SK-N-SH (cell line): Measurements from ENCODE around the gene PDE4B. TPM values are rescaled to one million over a fixed set of nuclear protein-coding genes. Genes with fewer than 3 reads are reported as not detected.

Source experiments
- CTCF ChIA-PET: fragments of 300-600, 350-600 bp; formaldehyde crosslinking; extraction: SDS; loops from one replicate; lab custom pipeline; 2021; lab: Yijun Ruan, JAX
- POLR2A ChIA-PET: fragments of 350-600 bp; sonication (Branson Sonifier 250); formaldehyde crosslinking; extraction: SDS; loops from one replicate; lab custom pipeline; 2020; ENCODE audit warnings: antibody characterized with exemption, inconsistent platforms; lab: Yijun Ruan, JAX
- DNase-seq: peaks from one replicate; pipeline ENCODE4 v3.0.0; 2012
- H2AFZ ChIP-seq: fragments of 200-600 bp; sonication (generic); 2 replicates; pipeline ENCODE4 v1.8.1; 2016; ENCODE audit warnings: antibody characterized with exemption, mild to moderate bottlenecking, low read depth
- H3F3A ChIP-seq: fragments of 200-600 bp; sonication (generic); replicated peaks from 2 replicates; pipeline ENCODE3; 2016; ENCODE audit warnings: antibody characterized with exemption, mild to moderate bottlenecking; ENCODE audit not compliant: insufficient read depth
- H3K27ac ChIP-seq, 2 experiments: fragments of 200-500 bp in 1 of 2; fragments of 200-600 bp in 1 of 2; sonication (Bioruptor generic) in 1 of 2; sonication (generic), shearing (Covaris generic) in 1 of 2; 2 replicates each; pipeline versions ENCODE4 v1.5.1 to v1.6.1; 2014 to 2016; ENCODE audit warnings: low read depth in 2 of 2, inconsistent platforms in 1 of 2, low read length in 1 of 2, mild to moderate bottlenecking in 1 of 2, mixed read lengths in 1 of 2
- H3K27me3 ChIP-seq: fragments of 200-600 bp; sonication (generic), shearing (Covaris generic); 2 replicates; pipeline ENCODE4 v1.6.1; 2016; ENCODE audit warnings: mixed run types; ENCODE audit not compliant: insufficient read depth
- H3K36me3 ChIP-seq, 2 experiments: fragments of 200-500 bp in 1 of 2; fragments of 200-600 bp in 1 of 2; sonication (Bioruptor generic) in 1 of 2; sonication (generic) in 1 of 2; replicated peaks in 1 of 2; 2 replicates each; pipeline versions ENCODE3 to v1.5.1; 2014 to 2016; ENCODE audit warnings: low read length in 1 of 2, mild to moderate bottlenecking in 1 of 2; ENCODE audit not compliant: insufficient read depth in 2 of 2, control insufficient read depth in 1 of 2
- H3K4me1 ChIP-seq, 2 experiments: fragments of 200-500 bp in 1 of 2; fragments of 200-600 bp in 1 of 2; sonication (Bioruptor generic) in 1 of 2; sonication (generic), shearing (Covaris generic) in 1 of 2; 2 replicates each; pipeline versions ENCODE4 v1.5.1 to v1.6.1; 2014 to 2016; ENCODE audit warnings: low read depth in 1 of 2, low read length in 1 of 2, mixed run types in 1 of 2; ENCODE audit not compliant: insufficient read depth in 2 of 2, control insufficient read depth in 1 of 2
- H3K4me2 ChIP-seq: fragments of 200-600 bp; sonication (generic), shearing (Covaris generic); 2 replicates; pipeline ENCODE4 v1.6.1; 2017; ENCODE audit warnings: mixed run types
- H3K4me3 ChIP-seq, 2 experiments: fragments of 200-500 bp in 1 of 2; fragments of 200-600 bp in 1 of 2; sonication (Bioruptor generic) in 1 of 2; sonication (generic), shearing (Covaris generic) in 1 of 2; 2 replicates each; pipeline versions ENCODE4 v1.5.1 to v1.8.1; 2014 to 2016; ENCODE audit warnings: low read depth in 2 of 2, inconsistent platforms in 1 of 2, low read length in 1 of 2, mild to moderate bottlenecking in 1 of 2, mixed read lengths in 1 of 2, moderate library complexity in 1 of 2
- H3K79me2 ChIP-seq: fragments of 200-600 bp; sonication (generic); 2 replicates; pipeline ENCODE4 v1.8.1; 2017; ENCODE audit warnings: mild to moderate bottlenecking; ENCODE audit not compliant: insufficient read depth
- H3K9ac ChIP-seq: fragments of 200-600 bp; sonication (generic); 2 replicates; pipeline ENCODE4 v1.6.1; 2017; ENCODE audit warnings: mixed run types
- H3K9me2 ChIP-seq: fragments of 200-600 bp; sonication (generic); 2 replicates; pipeline ENCODE4 v1.6.1; 2017; ENCODE audit warnings: mixed run types
- H3K9me3 ChIP-seq: fragments of 200-600 bp; sonication (generic); 2 replicates; pipeline ENCODE4 v1.6.1; 2017; ENCODE audit warnings: mixed run types, mild to moderate bottlenecking, moderate library complexity
- H4K20me1 ChIP-seq: fragments of 200-600 bp; sonication (generic); 2 replicates; pipeline ENCODE4 v1.6.1; 2017; ENCODE audit warnings: mild to moderate bottlenecking, mixed run types; ENCODE audit not compliant: insufficient read depth
- CHD2 ChIP-seq: fragments of 150-350 bp; IDR thresholded peaks from 2 replicates; pipeline ENCODE4 v1.6.1; 2018; ENCODE audit warnings: low read length; ENCODE audit not compliant: partially characterized antibody
- ELF1 ChIP-seq: IDR thresholded peaks from 2 replicates; pipeline ENCODE4 v1.4.0; 2012
- EP300 ChIP-seq, 2 experiments: IDR thresholded peaks; 2 replicates each; pipeline versions ENCODE4 v1.4.0 to v1.6.1; 2012; ENCODE audit warnings: borderline replicate concordance in 1 of 2, low read depth in 1 of 2, low read length in 1 of 2
- GABPA ChIP-seq: IDR thresholded peaks from 2 replicates; pipeline ENCODE4 v1.4.0; 2012; ENCODE audit warnings: low read depth, mild to moderate bottlenecking
- IRF3 ChIP-seq: fragments of 150-350 bp; IDR thresholded peaks from 2 replicates; pipeline ENCODE4 v1.6.1; 2016; ENCODE audit warnings: mild to moderate bottlenecking, low read depth, low read length
- JUND ChIP-seq: IDR thresholded peaks from 2 replicates; pipeline ENCODE4 v1.4.0; 2012
- MAX ChIP-seq: IDR thresholded peaks from 2 replicates; pipeline ENCODE4 v1.4.0; 2012; ENCODE audit warnings: low read depth
- NFIC ChIP-seq: IDR thresholded peaks from 2 replicates; pipeline ENCODE4 v1.4.0; 2012; ENCODE audit warnings: borderline replicate concordance
- NRF1 ChIP-seq: IDR thresholded peaks from 2 replicates; pipeline ENCODE4 v1.6.1; 2012; ENCODE audit warnings: low read depth, mild to moderate bottlenecking, low read length
- POLR2AphosphoS5 ChIP-seq: IDR thresholded peaks from 2 replicates; pipeline ENCODE4 v1.6.1; 2012; ENCODE audit warnings: low read depth, low read length
- RAD21 ChIP-seq: IDR thresholded peaks from 2 replicates; pipeline ENCODE4 v1.6.1; 2012; ENCODE audit warnings: mild to moderate bottlenecking, low read length
- RCOR1 ChIP-seq: fragments of 150-350 bp; IDR thresholded peaks from 2 replicates; pipeline ENCODE4 v1.6.1; 2017; ENCODE audit warnings: antibody characterized with exemption, low read length
- RFX5 ChIP-seq: IDR thresholded peaks from 2 replicates; pipeline ENCODE4 v1.6.1; 2012; ENCODE audit warnings: mild to moderate bottlenecking, improper control_type of control experiment, low read length
- RXRA ChIP-seq: IDR thresholded peaks from 2 replicates; pipeline ENCODE4 v1.4.0; 2012; ENCODE audit warnings: low read depth, mild to moderate bottlenecking, borderline replicate concordance
- TAF1 ChIP-seq: IDR thresholded peaks from 2 replicates; pipeline ENCODE4 v1.6.1; 2012; ENCODE audit warnings: low read depth, mild to moderate bottlenecking, low read length, moderate library complexity, borderline replicate concordance
- TCF12 ChIP-seq: IDR thresholded peaks from 2 replicates; pipeline ENCODE4 v1.4.0; 2012
- USF1 ChIP-seq: IDR thresholded peaks from 2 replicates; pipeline ENCODE4 v1.4.0; 2012; ENCODE audit warnings: low read depth, borderline replicate concordance
- YY1 ChIP-seq: IDR thresholded peaks from 2 replicates; pipeline ENCODE4 v1.4.0; 2012; ENCODE audit warnings: low read depth, mild to moderate bottlenecking
- ZBTB33 ChIP-seq: IDR thresholded peaks from 2 replicates; pipeline ENCODE4 v1.4.0; 2012; ENCODE audit warnings: low read depth, borderline replicate concordance
- WGBS: methylation state at CpG from one replicate; pipeline ENCODE4 v1.1.6; 2017; ENCODE audit warnings: low lambda C conversion rate; 5-methylcytosine and 5-hydroxymethylcytosine counted together
- polyA plus RNA-seq, 3 experiments: library from polyadenylated mRNA; depleted of rRNA; stranded (reverse); fragments of >200 nt; gene quantifications; 2 replicates each; pipeline ENCODE4 v1.2.3, GENCODE V29; 2012
- TF ChIP-seq, protein P1 (sequence below): fragments of 200-600 bp; sonication (generic); IDR thresholded peaks from 2 replicates; pipeline ENCODE4 v1.6.1; 2017; ENCODE audit warnings: antibody characterized with exemption, mild to moderate bottlenecking, moderate library complexity
- TF ChIP-seq, protein P2 (sequence below): IDR thresholded peaks from 2 replicates; pipeline ENCODE4 v1.6.1; 2012; ENCODE audit warnings: mild to moderate bottlenecking, low read depth, low read length, moderate library complexity
- TF ChIP-seq, protein P3 (sequence below): fragments of 150-350 bp; IDR thresholded peaks from 2 replicates; pipeline ENCODE4 v1.6.1; 2017; ENCODE audit warnings: antibody characterized with exemption, low read length, low read depth, borderline replicate concordance
- TF ChIP-seq, protein P4 (sequence below): IDR thresholded peaks from 2 replicates; pipeline ENCODE4; 2012

Gene PDE4B
- polyA plus RNA-seq, 1 of the 3 experiments (the other 2 are of a cell fraction), result 1.9 TPM

- H3K27ac ChIP-seq, result peak overlapping the region; percentile 63 to 79
- no peaks in the 10 kb centered on the region for H3K27me3 ChIP-seq
- H3K9me3 ChIP-seq, result no peaks in the 10 kb centered on the region
- H3K4me3 ChIP-seq, result no peak overlapping the region
- no peak overlapping the region for H3K4me2 ChIP-seq
- 7% methylated on average over 3 of the region's 3 CpGs for WGBS
- H3K79me2 ChIP-seq, result no peaks in the 10 kb centered on the region
- POLR2A ChIA-PET, result no interaction called here
- no peak for DNase-seq
- H3K9me2 ChIP-seq, result no peaks in the 10 kb centered on the region
- H3F3A ChIP-seq, result no peaks in the 10 kb centered on the region
- no peak overlapping the region; the same call in 1 of the 2 replicates for H3K9ac ChIP-seq
- CTCF ChIA-PET, result interaction anchor here (0.8 to 1.6 kb wide), 2 partner anchors 28 to 34 kb away, joined by 3 to 4 read pairs; no protein-coding TSS in a partner anchor
- H3K36me3 ChIP-seq, result no peaks in the 10 kb centered on the region
- 0 out of 2 replicates have a peak overlapping the region, but pooled peaks have one; percentile 39 for H2AFZ ChIP-seq
- peaks cover 0 to 10% of the 10 kb centered on the region in 2 experiments; a peak in 2 of 4 replicates for H3K4me1 ChIP-seq
- H4K20me1 ChIP-seq, result no peaks in the 10 kb centered on the region
- TF ChIP-seq ELF1 (no peak), NFIC (no peak), RAD21 (no peak), EP300 (IDR thresholded peaks at IDR 0.05; ENCODE audit: borderline replicate concordance in 1 of 2, low read depth in 1 of 2, low read length in 1 of 2) (no peak), RXRA (no peak), TCF12 (peak; percentile 53; the same call in 1 of the 2 replicates), YY1 (no peak), POLR2AphosphoS5 (no peak), TAF1 (no peak), CHD2 (no peak), RFX5 (no peak), MAX (no peak), GABPA (no peak), JUND (peak; percentile 72), IRF3 (no peak), NRF1 (no peak), RCOR1 (no peak), USF1 (no peak), ZBTB33 (no peak)
- TF ChIP-seq, protein P1, sequence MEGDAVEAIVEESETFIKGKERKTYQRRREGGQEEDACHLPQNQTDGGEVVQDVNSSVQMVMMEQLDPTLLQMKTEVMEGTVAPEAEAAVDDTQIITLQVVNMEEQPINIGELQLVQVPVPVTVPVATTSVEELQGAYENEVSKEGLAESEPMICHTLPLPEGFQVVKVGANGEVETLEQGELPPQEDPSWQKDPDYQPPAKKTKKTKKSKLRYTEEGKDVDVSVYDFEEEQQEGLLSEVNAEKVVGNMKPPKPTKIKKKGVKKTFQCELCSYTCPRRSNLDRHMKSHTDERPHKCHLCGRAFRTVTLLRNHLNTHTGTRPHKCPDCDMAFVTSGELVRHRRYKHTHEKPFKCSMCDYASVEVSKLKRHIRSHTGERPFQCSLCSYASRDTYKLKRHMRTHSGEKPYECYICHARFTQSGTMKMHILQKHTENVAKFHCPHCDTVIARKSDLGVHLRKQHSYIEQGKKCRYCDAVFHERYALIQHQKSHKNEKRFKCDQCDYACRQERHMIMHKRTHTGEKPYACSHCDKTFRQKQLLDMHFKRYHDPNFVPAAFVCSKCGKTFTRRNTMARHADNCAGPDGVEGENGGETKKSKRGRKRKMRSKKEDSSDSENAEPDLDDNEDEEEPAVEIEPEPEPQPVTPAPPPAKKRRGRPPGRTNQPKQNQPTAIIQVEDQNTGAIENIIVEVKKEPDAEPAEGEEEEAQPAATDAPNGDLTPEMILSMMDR, result no peak
- TF ChIP-seq, protein P2, sequence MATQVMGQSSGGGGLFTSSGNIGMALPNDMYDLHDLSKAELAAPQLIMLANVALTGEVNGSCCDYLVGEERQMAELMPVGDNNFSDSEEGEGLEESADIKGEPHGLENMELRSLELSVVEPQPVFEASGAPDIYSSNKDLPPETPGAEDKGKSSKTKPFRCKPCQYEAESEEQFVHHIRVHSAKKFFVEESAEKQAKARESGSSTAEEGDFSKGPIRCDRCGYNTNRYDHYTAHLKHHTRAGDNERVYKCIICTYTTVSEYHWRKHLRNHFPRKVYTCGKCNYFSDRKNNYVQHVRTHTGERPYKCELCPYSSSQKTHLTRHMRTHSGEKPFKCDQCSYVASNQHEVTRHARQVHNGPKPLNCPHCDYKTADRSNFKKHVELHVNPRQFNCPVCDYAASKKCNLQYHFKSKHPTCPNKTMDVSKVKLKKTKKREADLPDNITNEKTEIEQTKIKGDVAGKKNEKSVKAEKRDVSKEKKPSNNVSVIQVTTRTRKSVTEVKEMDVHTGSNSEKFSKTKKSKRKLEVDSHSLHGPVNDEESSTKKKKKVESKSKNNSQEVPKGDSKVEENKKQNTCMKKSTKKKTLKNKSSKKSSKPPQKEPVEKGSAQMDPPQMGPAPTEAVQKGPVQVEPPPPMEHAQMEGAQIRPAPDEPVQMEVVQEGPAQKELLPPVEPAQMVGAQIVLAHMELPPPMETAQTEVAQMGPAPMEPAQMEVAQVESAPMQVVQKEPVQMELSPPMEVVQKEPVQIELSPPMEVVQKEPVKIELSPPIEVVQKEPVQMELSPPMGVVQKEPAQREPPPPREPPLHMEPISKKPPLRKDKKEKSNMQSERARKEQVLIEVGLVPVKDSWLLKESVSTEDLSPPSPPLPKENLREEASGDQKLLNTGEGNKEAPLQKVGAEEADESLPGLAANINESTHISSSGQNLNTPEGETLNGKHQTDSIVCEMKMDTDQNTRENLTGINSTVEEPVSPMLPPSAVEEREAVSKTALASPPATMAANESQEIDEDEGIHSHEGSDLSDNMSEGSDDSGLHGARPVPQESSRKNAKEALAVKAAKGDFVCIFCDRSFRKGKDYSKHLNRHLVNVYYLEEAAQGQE, result no peak
- TF ChIP-seq, protein P3, sequence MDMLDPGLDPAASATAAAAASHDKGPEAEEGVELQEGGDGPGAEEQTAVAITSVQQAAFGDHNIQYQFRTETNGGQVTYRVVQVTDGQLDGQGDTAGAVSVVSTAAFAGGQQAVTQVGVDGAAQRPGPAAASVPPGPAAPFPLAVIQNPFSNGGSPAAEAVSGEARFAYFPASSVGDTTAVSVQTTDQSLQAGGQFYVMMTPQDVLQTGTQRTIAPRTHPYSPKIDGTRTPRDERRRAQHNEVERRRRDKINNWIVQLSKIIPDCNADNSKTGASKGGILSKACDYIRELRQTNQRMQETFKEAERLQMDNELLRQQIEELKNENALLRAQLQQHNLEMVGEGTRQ, result no peak
- TF ChIP-seq, protein P4, sequence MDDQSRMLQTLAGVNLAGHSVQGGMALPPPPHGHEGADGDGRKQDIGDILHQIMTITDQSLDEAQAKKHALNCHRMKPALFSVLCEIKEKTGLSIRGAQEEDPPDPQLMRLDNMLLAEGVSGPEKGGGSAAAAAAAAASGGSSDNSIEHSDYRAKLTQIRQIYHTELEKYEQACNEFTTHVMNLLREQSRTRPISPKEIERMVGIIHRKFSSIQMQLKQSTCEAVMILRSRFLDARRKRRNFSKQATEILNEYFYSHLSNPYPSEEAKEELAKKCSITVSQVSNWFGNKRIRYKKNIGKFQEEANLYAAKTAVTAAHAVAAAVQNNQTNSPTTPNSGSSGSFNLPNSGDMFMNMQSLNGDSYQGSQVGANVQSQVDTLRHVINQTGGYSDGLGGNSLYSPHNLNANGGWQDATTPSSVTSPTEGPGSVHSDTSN, result peak; percentile 58
Observed at GRCh38 chr1:66207484-66207883, 414.8 kb downstream of the PDE4B start.
